Renal pelvis (tissue), 4 donors: ENCODE measurements around the gene DLG2. TPM values are rescaled to one million over a fixed set of nuclear protein-coding genes. Genes with fewer than 3 reads are reported as not detected.
"Not testable (repeated sequence)": the region's sequence is repeated elsewhere in the genome, so short reads cannot be mapped to it uniquely, and the experiment has no call there.

Experiments
- DNase-seq: peaks from one replicate; pipeline ENCODE4 v3.0.0-alpha.2; 2013
- polyA plus RNA-seq, 3 donors: library from polyadenylated mRNA; unstranded; fragments of 120-200 nt; gene quantifications; one replicate each; pipeline ENCODE4 v1.2.1, GENCODE V29; 2013; ENCODE audit not compliant: insufficient read length in 3 of 3

The DLG2 gene
- polyA plus RNA-seq, 3 donors: 10.1 to 16.6 (median 13.0) TPM

DNA sequence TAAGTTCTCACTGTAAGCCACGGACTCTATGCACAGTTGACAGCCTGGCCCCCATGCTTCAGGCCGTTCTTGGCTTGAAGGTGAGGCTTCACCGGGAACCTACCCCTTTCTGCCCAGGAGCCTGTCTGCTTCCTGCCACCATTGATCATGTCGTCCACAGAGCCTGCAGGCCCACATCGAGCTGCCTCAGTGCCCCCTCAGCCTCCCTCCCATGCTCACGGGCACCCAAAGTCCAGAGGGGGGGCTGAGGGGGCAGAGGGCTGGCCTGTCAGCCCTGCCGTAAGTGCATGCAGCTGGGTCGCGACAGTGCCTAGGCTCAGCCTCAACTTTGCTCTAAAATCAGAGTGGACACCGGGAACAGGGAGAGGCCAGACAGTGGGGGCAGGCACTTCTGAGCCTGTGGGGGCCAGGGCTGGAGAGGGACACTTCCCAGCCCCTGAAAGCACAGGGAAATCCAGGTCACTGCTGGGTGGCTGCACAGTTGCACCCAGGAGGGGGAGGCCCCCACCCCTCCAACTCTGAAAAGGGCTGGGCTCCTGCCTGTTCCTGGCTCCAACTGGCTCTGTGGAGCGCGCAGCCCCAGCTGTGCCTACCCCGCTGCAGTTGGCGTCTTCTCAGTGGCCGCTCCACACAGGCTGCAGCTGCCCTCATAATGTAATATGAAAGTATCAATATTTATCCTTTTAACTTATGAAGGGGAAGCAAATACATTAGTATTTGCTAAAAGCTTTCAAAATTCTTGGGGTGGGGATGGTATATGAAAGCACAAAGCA lies 598.6 kb downstream of the DLG2 start:
- DNase-seq: no peak

DNA sequence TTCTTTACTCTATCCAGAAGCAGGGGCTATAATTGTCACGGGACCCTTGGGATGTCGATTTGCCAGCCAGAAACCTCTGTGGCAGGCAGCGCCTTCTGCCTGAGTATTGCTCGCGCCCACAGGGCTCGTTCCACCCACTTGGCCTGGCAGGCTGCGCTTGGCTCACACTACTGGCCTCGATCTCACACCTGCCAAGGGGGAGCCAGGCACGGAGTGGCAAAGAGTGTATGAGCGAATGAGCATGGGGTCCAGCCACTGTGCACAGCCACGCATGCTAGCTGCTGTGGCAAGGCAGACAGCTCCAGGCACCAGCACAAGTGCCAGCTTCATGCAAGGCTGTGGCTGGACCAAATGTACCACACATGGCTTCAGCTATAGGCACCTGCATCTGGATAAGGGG lies 599.8 kb downstream of the DLG2 start:
- DNase-seq: no peak

DNA sequence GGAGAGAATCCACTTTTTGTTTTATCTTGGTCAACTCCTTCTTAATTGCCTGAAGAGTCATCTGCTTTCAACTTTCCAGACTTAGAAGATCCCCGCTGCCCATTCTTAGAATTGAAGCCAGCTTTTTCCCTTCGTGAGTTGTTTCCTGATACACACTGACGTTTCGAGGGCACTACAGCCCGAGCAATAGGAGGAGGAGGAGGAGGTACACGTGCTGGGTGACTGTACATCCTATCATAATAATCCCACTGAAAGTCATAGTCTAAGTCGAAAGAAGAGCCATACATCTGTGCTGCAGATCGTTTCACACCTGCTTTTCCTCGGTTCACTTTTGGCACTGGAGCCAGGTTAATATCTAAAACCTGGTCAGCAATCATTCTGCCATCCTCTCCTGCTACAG lies 606.1 kb downstream of the DLG2 start:
- no peak for DNase-seq

DNA sequence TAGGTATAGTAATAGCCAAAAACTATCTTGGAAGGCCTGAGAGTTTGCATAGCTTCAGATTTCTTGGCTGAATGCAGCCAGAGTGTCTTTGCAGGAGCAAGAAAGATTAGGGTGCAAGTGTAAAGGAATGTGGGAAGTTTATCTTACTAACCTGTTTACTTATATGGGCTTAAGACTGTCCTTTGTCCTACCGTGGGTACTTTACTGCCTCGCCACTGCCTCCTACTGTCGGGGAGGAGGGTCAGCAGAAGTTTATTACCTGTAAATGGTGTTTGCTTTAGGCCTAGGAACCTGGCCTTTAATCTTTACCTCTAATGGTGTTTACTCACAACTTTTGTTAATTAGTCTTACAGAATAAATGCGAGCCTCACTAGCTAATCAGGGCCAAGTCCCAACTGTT lies 633.8 kb downstream of the DLG2 start:
- no peak for DNase-seq

DNA sequence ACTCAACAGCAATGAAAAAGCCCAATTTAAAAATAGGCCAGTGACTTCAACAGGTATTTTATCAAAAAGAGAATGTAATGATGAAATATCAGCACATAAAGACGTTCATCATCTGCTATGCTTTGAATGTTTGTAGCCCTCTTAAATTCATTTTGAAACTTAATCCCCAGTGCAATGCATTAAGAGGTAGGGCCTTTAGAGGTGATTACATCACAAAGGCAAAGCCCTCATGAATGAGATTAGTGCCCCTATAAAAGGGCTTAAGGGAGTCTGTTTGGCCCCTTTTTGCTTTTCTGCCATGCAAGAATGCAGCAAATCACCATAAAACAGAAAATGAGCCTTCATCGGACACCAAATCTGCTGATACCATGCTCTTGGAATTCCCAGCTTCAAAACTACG lies 637.0 kb downstream of the DLG2 start:
- DNase-seq: no peak

DNA sequence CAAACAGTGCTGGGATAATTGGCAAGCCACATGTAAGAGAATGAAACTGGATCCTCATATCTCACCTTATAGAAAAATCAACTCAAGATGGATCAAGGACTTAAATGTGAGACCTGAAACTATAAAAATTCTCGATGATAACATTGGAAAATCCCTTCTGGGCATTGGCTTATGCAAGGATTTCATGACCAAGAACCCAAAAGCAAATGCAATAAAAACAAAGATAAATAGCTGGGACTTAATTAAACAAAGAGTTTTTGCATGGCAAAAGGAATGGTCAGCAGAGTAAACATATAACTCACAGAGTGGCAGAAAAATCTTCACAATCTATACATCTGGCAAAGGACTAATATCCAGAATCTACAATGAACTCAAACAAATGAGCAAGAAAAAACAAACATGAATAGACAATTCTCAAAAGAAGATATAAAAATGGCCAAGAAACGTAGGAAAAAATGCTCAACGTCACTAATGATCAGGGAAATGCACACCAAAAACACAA lies 639.4 kb downstream of the DLG2 start:
- not testable (repeated sequence) for DNase-seq

DNA sequence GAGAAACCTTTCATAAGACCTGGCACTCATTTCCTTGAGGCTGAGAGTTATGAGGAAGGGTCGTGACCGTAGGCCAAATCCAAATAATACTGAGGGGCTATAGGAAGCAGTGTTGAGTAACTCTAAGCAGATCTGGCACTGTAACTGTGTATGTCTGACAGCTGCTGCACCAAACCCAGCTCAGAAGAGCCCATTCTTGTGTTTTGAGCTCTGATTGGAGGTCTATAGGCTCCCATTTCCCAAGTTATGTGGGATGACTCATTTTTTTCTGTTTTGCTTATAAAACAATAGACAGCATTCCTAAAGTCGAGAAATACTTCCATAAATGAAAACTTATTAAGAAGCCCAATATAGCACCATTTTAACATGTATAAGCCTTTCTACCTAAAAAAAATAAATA lies 645.8 kb downstream of the DLG2 start:
- DNase-seq: no peak

DNA sequence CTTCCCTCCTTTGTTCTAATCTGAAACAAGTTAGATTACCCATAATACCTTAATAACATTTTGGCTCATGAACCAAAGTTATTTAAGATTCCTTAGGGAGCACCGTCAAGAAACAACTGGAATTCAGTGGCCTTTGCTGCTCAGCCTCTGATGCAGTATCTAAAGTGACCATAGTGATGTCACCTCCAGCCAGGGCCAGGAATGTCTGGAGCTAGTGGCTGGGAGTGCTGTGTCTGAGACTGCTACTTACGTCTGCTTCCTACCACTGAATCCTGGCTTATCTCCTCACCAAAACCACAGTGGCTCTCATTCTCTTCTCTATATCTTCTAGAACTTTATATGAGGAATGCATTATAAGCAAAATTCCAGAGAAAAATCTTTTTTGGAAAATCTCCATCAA lies 658.0 kb downstream of the DLG2 start:
- DNase-seq: no peak

DNA sequence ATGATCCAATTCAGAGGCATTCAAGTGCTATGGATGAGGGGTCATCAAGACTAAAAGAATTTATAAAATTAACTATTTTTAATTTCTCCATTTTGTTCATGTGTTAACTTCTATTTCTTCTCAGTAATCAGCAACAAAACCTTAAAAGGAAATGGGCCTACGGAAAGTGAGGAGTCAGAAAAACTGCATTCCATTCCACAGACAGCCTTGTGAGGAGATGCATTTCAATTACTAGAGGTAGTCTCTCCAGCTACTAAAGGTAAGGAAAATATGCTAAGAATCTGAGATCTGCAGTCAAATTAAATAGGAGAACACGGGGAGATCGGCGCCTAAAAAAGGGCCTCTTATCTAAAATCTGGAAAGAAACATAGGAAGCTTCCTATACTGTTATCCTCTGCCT lies 661.7 kb downstream of the DLG2 start:
- no peak for DNase-seq

DNA sequence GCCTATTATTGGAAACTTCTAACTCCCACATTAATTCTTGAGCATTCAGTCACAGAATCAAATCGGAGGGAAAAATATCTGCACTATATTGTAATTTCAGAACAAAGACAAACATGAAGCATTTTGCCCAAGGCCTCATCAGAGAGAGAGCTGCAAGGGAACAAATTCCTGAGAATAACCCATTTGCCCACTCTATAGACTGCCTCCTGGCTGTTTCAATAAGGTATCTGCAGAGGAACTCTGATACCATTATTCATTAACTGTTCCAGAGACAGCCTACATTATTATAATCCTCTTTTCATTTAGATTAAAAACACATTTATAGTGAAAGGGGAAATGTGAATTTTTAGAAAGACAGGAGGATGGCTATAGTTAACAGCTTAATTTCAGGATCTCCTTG lies 663.9 kb downstream of the DLG2 start:
- no peak for DNase-seq

DNA sequence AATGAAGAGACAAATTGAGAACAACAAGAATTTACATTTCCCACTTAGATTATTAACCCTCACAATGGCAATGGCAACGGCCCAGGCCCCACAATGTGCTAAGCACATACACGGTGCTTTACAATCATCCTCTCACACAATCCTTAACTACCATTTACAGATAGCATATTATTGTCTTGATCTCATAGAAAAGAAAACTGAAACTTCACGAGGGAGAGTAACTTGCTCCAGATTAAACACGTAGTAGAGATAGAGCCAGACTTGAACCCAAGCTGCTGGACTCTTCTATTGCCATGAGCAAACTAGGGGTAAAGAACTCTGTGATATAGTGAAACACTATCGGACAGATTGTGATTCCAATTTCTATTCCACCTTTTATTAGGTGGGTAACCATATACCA lies 665.1 kb downstream of the DLG2 start:
- DNase-seq: no peak

DNA sequence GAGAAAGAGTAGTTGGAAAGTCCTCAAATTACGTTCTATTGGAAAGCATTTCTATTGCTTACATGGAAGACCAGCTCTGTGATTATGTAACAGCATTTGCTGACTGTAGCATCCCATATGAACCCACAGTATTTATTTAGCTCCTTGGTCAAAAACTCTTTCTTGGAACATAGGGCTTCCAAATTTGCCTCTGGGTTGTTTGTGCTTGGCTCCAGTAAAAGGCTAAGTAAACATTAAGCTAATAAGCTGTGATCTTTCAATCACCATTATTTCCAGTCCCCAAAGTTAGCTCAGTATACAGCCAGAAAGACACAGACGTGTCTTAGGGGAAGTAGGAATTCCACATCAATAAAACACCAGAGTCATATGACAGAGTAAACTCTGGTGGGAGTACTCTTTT lies 668.8 kb downstream of the DLG2 start:
- no peak for DNase-seq

DNA sequence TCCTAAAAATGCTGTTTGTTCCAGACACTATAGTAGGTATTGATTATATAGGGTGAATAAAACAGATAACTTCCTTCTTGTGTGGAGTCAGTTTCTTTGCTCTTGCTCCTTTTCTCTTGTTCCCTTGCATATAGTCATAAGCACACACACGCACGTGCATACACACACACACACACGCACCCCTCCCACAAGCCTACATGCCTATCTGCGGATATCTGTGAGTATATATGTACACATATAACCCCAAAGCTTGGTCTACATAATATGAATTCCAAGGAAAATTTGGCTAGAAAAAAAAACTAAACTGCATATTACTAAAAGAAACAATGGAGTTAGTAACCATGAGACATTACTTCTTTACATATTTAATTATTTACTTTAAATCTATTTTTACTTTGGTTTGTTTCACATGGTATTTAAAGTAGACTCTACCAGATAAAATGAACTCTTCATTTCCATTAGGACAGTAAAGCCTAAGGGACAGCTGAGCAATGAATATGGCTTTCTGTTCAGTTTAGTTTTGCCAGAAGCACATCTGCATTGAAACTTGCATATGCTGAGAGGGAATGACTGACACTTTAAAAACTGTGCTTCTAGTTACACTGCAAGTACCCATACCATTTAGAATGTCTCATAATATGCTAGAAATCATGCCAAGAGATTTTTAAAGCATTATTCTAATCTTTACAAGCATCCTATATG lies 676.4 kb downstream of the DLG2 start:
- DNase-seq: no peak

DNA sequence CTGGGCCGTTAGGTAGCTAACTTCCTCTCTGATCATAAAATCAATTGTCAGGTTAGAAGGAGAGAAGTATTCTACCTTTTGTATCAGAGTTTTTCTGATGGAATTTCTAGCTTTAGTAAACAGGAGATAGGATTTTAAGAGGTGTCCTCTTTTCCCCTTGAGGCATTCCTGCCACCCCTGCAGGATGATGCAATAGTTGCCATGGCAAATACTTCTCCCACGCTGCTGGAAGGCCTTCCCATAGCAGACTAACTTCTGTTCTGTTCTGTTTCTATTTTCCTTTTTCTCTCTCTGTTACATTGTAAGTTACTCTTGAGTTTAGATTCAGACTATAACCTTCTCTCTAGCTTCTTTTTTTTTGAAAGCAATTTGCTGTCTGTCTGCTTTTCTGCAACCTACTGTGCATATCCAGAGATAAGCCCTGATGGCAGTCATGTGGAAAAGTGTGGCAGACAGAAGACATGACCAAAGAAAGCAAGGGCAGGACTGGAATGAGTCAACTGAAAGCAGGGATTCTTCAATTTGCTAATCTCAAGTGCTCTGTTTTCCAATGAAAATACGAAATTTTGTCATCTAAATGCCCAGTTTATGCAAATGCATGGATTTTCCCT lies 679.1 kb downstream of the DLG2 start:
- no peak for DNase-seq

DNA sequence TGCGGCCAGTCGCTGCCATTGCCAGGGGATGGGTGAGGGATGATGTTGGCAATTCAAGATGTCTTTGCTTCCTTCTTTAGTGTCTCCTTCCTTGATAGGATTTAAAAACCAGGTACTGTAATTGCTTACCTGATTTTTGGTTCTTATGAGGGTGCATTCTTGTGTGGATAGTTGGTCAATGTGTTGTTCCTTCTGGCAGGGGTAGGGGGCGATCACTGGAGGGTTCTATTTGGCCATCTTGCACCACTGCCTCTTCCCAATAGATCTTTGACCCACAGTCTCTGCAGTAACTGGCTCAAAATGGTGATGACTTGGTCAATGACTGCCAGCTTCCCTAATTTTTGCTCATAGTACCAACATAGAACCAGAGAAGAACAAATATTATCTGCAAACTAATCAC lies 680.1 kb downstream of the DLG2 start:
- no peak for DNase-seq

DNA sequence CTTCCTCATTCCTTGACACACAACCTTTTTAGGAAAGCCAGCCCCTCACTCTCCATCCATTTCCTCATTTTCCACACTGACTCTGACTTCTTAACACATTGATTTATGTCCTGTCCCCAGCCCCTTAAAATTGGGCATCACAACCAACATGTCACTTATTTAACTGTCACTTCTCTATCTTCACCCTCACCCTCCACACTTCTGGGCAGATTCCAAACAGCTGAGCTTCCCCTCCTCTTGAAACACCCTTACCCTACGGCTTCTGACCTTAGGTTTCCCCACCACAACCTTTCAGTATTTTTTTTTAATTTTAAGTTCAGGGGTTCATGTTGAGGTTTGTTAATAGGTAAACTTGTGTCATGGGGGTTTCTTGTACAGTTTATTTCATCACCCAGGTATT lies 696.3 kb downstream of the DLG2 start:
- DNase-seq: no peak

DNA sequence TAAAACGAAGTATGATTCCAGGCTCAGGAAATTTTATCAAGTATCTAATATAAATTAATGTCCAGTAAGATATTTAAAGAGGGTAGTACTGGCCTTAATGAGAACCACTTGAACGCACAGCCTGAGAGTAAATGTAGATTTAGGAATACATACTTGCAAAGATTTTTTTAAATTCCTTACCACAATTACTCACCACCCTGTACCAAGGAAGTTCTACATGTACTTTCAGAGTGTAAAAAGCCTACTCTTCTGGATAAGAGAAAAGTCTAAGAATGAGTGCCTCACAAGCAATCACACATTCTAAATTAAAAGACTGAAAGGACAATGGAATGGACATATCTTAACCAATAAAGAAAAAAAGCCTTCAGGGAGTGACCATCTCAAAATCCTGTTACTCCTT lies 697.4 kb downstream of the DLG2 start:
- no peak for DNase-seq

DNA sequence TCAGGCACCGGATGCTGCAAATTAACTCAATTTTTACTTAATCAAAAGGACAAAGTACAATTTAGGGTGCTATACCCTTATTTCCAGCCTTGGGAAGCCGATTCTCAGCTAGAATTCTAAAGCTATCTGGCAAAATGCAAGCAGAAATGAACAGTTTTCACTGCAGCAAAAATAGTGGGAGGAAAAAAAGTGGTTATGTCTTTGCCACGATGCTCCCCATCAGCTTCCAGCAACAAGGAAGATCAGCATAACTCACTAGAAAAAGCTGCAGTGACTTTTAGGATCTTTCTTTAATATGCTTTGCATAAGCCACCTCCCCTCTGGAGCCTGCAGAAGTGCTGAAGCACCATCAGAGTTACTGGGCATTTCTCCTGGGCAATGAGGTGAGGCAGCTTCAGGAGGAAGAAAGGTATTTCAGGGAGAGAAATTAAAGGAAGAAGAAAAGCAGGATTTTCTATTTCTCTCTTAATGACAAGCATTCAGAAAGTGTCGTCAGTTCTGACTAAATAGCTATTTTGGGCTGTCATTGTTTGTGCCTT lies 702.9 kb downstream of the DLG2 start:
- peak; percentile 11 for DNase-seq

DNA sequence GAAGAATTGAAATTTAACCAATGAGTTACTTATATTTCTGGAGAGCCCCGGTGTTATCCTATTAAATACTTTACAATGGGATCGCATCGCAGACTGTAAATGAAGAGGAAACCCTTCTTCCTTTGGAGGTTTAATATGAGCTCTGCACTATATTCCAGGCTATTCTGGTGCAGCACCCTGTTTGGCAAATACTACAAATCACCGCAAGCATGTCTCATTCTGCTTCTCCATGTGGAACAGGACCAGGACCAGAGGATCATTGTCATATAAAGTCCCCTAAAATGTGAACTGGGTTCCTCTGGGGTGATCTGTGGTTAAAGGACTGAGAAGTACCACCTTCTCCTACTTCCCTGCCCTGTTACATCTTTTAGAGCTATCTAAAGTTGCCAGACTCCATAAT lies 703.7 kb downstream of the DLG2 start:
- no peak for DNase-seq

DNA sequence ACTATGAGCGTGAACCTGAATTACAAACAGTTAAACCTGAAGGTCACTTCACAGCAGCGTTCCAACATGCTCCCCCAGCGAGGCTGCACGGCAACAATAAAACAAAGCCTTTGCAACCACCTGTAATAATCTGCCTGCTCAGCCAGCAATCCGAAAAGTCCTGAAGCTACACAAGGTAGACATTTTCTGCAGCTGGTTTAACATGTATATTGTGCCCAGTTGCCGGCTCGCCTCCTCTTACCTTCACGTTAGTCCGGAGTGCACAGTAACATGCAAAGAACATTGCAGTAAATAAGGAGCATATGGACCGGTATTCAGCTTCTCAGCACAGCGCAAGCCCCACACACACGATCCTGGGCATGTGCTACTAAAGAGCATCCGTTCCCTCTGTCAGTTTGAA lies 704.3 kb downstream of the DLG2 start:
- peak; percentile 9 for DNase-seq

DNA sequence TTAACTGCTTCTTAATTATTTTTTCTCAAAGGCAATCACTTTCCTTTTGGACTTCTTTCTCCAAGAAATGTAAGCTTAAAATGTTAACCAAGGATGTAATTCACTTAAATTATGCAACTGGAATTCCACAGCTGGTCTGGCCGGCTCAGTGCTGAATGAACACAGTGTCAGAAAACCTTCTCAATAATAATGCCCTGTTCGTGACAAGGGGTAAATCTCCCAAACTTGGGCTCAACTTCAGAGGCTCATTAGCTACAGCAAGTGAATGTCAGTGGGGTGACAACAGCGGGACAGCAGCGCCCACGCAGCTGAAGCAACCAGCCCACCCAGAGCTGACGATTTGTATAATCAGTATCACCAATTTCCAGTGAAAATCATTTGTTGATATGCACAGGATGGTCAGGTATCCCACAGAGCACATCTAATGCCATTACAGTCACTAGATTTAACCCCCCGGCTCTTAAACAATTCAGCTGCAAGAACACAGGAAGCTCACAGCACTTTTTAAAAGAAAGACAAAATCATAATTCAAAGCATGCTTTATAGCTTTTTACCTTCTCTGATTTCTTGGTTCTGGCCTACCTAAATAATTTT lies 704.8 kb downstream of the DLG2 start:
- DNase-seq: peak; percentile 8

DNA sequence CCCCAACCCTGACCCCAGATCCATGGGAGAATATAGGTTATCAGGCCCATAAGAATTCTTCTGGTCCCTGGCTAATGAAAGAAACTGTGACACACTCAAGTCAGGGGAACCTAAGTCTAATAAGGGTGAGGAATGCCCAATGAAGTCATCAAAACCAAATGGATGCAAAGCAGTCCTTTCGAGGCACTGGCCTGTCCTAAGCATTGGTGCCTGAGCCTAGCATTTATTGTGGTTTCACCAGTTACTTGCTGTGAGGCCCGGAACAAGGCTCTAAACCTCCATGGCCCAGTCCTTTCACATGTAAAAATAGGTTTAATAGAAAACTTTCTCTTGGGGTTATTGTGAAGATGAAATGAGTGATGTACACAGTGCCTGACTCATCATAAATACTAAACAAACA lies 712.6 kb downstream of the DLG2 start:
- no peak for DNase-seq

DNA sequence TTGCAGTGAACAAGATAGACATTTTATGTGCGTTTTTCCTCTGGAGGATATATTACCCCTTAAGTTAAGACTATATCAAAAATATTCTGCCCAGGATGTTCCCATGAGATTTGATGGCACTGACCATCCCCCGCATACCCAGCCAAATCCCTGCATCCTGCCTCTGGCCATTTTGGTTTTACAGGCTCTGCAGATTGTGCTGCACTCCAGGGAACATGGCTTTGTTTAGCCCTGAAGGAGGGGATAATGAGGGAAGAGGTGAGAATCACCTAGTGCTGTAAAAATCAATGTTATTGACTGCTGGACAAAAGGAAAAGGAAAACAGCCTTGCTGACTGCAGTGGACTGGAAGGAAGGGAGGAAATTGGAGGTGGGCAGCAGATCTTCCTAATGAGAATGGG lies 717.4 kb downstream of the DLG2 start:
- DNase-seq: no peak
